Thoracic aorta (tissue), 2 donors: ENCODE results near the gene CEMIP2. TPM values are rescaled to one million over a fixed set of nuclear protein-coding genes. Genes with fewer than 3 reads are reported as not detected.

Source experiments
- ATAC-seq: fragments of 150-250 bp; one replicate; pipeline ENCODE4 v1.8.0; 2017; ENCODE audit warnings: low read depth; ENCODE audit not compliant: insufficient number of reproducible peaks, low FRiP score
- DNase-seq: peaks from one replicate; pipeline ENCODE4 v3.0.0-alpha.2; 2020; ENCODE audit warnings: low spot score
- H3K27ac ChIP-seq, 2 donors: fragments of 200-600 bp; sonication (generic); 1 replicate in 1 of 2; 2 replicates in 1 of 2; pipeline ENCODE4 v1.5.1; 2016; ENCODE audit warnings: mild to moderate bottlenecking in 2 of 2, moderate library complexity in 2 of 2
- H3K27me3 ChIP-seq: fragments of 200-600 bp; sonication (generic); replicated peaks from 2 replicates; pipeline ENCODE4 v1.6.0; 2016; ENCODE audit warnings: mild to moderate bottlenecking; ENCODE audit not compliant: insufficient read depth
- H3K36me3 ChIP-seq: fragments of 200-600 bp; sonication (generic); one replicate; pipeline ENCODE4 v1.5.1; 2016
- H3K4me1 ChIP-seq, 2 donors: fragments of 200-600 bp; sonication (generic); 1 replicate in 1 of 2; 2 replicates in 1 of 2; pipeline versions ENCODE4 v1.5.1 to v1.6.0; 2016; ENCODE audit warnings: low read depth in 2 of 2, mild to moderate bottlenecking in 1 of 2; ENCODE audit not compliant: control insufficient read depth in 1 of 2
- H3K4me3 ChIP-seq: fragments of 200-600 bp; sonication (generic); 2 replicates; pipeline ENCODE4 v1.5.1; 2016; ENCODE audit warnings: mild to moderate bottlenecking
- H3K9me3 ChIP-seq: fragments of 200-600 bp; sonication (generic); 2 replicates; pipeline ENCODE4 v1.5.1; 2016
- CTCF ChIP-seq: fragments of 200-600 bp; sonication (generic); IDR thresholded peaks from one replicate; pipeline ENCODE4 v1.5.1; 2019; ENCODE audit warnings: antibody characterized with exemption
- total RNA-seq, 2 donors: library from RNA; depleted of rRNA; stranded (reverse); fragments of >200 nt; gene quantifications; one replicate each; pipeline versions ENCODE4 v1.1.0 to v1.2.3, GENCODE V29; 2016

Gene CEMIP2
- total RNA-seq, 2 donors from 2014 or later, result 69.7 to 218 TPM

- H3K27ac ChIP-seq, result peak overlapping the region in 1 of 2 donors; percentile 23
- no peaks in the 10 kb centered on the region for H3K27me3 ChIP-seq
- peaks cover 26 to 35% of the 10 kb centered on the region in 2 donors for H3K4me1 ChIP-seq
- no peak for TF ChIP-seq CTCF
- H3K4me3 ChIP-seq, result no peak overlapping the region
- no peaks in the 10 kb centered on the region for H3K36me3 ChIP-seq
- H3K9me3 ChIP-seq, result no peaks in the 10 kb centered on the region
- ATAC-seq, result no peak
- no peak for DNase-seq
Measured at GRCh38 chr9:71681708-71682272, 86.5 kb downstream of the CEMIP2 start.

- H3K27ac ChIP-seq, result peak overlapping the region in 1 of 2 donors; percentile 23
- no peaks in the 10 kb centered on the region for H3K9me3 ChIP-seq
- ATAC-seq (no peak), DNase-seq (no peak)
- no peak for TF ChIP-seq CTCF
- H3K4me1 ChIP-seq, result peaks cover 26 to 35% of the 10 kb centered on the region in 2 donors
- no peaks in the 10 kb centered on the region for H3K27me3 ChIP-seq
- H3K4me3 ChIP-seq, result no peak overlapping the region
- no peaks in the 10 kb centered on the region for H3K36me3 ChIP-seq
Measured at GRCh38 chr9:71681104-71681707, 87.1 kb downstream of the CEMIP2 start.

GRCh38 chr9:71680189-71680980, 87.9 kb downstream of the CEMIP2 start:
- Histone ChIP-seq H3K27me3 (no peaks in the 10 kb centered on the region), H3K9me3 (no peaks in the 10 kb centered on the region), H3K4me1 (peaks cover 26 to 35% of the 10 kb centered on the region in 2 donors), H3K4me3 (no peak overlapping the region), H3K27ac (peak overlapping the region in 1 of 2 donors; percentile 22), H3K36me3 (no peaks in the 10 kb centered on the region)
- TF ChIP-seq CTCF, result no peak
- DNase-seq, result no peak
- no peak for ATAC-seq

- no peak for TF ChIP-seq CTCF
- ATAC-seq (no peak), DNase-seq (no peak)
- Histone ChIP-seq H3K27ac (no peak overlapping the region), H3K27me3 (no peaks in the 10 kb centered on the region), H3K36me3 (no peaks in the 10 kb centered on the region), H3K4me1 (peaks cover 26 to 28% of the 10 kb centered on the region in 2 donors), H3K9me3 (no peaks in the 10 kb centered on the region), H3K4me3 (no peak overlapping the region)
Measured at GRCh38 chr9:71678999-71679398, 89.3 kb downstream of the CEMIP2 start.

- H3K27ac ChIP-seq, result no peak overlapping the region
- peaks cover 26% of the 10 kb centered on the region in 2 donors for H3K4me1 ChIP-seq
- H3K9me3 ChIP-seq, result no peaks in the 10 kb centered on the region
- H3K36me3 ChIP-seq, result no peaks in the 10 kb centered on the region
- ATAC-seq, result no peak
- no peak overlapping the region for H3K4me3 ChIP-seq
- no peaks in the 10 kb centered on the region for H3K27me3 ChIP-seq
- DNase-seq, result no peak
- TF ChIP-seq CTCF, result no peak
Measured at GRCh38 chr9:71677209-71677608, 91.1 kb downstream of the CEMIP2 start.
